HG02938 (cell line): Measurements from ENCODE around the gene THUMPD1.
"Not testable (repeated sequence)": the region's sequence is repeated elsewhere in the genome, so short reads cannot be mapped to it uniquely, and the experiment has no call there.

Experiments
- ATAC-seq: cut with Tn5 transposase; IDR thresholded peaks from one replicate; pipeline ENCODE4 v1.9.1; 2021; ENCODE audit warnings: mild to moderate bottlenecking, moderate library complexity; ENCODE audit not compliant: unreplicated experiment

THUMPD1 gene

DNA sequence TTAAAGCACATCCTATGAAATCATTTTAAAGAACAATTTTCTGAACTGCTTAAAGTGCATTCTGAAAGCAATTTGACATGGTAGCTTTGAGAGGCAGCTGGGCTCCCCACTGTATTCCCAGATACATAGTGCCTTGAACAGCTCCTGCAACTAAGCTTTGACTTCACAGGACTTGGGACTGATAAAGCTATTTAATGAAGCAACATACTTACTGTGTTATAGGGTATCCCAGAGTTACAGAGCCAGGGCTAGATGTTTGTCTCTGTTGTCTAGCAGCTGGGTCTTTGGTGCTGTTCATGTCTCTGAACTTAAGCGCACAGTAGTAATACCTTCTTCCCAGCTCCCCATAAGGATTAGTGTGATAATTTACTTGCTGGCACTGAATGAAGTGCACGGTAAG lies 45.0 kb downstream of the THUMPD1 start:
- no peak for ATAC-seq

GRCh38 chr16:20695024-20695423 lies 46.6 kb downstream of the THUMPD1 start:
- no peak for ATAC-seq

- ATAC-seq, result not testable (repeated sequence)
Measured at GRCh38 chr16:20694096-20694495, 47.5 kb downstream of the THUMPD1 start.

GRCh38 chr16:20689668-20690067 lies 52.0 kb downstream of the THUMPD1 start:
- ATAC-seq, result no peak

DNA sequence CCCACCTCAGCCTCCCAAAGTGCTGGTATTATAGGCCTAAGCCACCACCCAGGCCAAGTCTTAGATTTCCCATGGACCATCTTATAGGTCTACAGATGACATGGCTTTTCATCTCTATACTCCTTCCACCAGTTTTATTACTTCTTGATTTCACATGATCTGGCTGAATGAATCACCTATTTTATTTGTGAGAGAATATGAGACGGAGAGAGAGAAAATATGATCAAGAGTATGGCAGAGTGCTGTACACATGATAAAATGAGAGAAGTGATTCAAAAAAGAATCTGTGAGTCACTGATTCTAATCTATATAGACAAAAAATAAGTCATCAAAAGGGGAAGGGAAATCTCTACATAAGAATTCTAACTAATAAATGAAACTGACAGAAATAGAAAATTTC lies 57.8 kb downstream of the THUMPD1 start:
- ATAC-seq, result no peak
